NCI-H1105 treated with DMSO at 0.1 percent for 48 hours (cell line): Measurements from ENCODE around the gene DDX56.

Experiments used
- DNase-seq: peaks from one replicate; lab custom pipeline; 2025; lab: John Stamatoyannopoulos, UW

Gene DDX56

DNA sequence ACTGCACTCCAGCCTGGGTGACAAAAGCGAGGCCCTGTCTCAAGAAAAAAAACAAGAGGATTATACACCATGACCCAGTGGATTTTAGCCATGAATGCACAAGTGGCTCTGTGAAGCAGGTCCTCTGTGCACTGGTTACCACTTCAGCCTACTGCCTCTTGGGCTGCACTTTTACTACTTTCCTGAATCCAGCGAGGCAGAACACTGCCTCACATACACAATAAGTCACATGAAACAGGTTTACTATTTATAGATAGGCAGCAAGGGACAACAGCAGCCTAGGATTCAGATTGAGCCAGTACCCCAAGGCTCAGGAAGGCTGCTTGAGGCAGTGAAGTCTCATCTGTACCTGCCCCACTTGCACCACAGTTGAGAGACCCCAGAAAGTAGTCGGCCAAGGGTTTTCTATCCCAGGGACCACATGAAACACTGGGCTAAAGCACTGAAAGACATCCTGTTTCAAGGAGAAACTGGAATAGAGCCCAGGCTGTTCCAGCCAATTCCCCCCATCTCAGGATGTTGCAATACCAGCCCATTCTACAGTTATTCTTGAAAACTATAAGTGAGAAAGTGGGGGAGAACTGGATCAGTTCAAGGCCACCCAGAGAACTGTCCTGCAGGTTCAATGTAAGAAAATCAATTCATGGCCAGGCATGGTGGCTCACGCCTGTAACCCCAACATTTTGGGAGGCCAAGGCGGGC lies 22.4 kb upstream of the DDX56 start:
- DNase-seq = no peak

DNA sequence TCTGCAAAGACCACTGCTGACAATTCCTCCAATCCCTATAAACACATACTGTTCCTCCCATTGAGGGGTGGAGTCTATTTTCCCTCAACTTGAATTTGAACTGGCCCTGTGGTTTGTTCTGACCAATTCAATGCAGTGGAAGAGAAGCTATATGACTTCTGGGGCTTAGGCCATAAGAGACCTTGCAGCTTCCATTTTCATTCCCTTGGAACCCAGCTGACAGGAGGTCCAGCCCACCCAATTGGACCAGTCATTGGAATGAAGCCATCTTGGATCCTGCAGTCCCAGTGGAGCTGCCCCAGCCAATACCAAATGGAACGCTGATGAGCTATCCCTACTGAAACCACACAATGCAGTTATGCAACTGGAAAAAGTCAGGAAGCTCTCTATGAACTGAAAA lies 17.2 kb upstream of the DDX56 start:
- DNase-seq = no peak

DNA sequence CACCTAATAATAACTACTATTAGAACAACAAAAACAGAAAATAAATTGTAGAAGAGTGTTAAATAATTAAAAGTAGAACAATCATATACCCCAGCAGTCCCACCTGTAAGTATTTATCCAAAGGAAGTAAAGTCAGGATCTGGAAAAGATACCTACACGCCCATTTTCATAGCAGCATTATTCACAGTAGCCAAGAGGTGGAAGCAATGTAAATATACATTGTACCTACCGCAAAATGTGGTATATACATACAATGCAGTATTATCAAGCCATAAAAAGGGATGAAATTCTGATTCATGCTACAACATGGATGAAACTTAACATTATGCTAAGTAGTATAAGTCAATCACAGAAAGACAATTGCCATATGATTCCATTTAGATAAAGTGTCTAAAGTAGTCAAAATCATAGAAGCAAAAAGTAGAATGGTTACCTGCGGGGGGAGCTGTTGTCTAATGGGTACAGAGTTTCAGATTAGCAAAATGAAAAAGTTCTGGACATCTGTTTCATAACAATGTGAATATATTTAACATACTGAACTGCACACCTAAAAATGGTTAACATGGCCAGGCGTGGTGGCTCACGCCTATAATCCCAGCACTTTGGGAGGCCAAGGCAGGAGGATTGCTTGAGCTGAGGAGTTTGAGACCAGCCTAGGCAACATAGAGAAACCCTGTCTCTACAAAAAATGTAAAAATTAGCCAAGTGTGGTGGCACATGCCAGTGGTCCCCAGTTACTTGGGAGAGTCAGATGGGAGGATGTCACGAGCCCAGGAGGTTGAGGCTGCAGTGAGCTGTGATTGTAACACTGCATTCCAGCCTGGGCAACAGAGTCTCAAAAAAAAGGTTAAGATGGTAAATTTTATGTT lies 14.4 kb upstream of the DDX56 start:
- DNase-seq = peak; percentile 46

DNA sequence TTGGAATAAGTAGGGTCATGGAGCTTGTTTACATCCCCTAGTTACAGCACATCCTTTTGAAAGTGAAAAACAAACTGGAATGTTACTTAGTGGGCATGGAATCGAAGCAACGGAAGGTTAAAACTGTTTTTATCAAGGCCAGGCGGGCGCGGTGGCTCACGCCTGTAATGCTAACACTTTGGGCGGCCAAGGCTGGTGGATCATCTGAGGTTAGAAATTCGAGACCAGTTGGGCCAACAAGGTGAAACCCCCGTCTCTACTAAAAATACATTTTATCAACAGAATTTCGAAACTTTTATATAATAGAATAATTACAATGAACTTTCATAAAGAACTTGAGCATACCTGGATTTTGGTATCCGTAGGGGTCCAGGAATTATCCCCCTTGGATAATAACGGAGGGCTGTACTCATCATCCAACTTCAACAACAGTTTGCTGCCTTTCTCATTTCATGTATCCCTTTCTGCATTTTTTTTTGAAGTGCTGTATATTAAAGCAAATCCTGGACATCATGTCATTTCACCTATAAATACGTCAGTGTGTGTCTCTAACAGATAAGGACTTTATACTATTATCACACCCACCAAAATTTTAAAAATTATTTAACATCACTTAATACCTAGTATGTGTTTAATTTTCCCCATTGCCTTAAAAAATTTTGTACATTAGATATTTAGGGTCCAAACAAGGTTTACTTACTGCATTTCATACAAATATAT lies 9.6 kb upstream of the DDX56 start:
- no peak for DNase-seq

DNA sequence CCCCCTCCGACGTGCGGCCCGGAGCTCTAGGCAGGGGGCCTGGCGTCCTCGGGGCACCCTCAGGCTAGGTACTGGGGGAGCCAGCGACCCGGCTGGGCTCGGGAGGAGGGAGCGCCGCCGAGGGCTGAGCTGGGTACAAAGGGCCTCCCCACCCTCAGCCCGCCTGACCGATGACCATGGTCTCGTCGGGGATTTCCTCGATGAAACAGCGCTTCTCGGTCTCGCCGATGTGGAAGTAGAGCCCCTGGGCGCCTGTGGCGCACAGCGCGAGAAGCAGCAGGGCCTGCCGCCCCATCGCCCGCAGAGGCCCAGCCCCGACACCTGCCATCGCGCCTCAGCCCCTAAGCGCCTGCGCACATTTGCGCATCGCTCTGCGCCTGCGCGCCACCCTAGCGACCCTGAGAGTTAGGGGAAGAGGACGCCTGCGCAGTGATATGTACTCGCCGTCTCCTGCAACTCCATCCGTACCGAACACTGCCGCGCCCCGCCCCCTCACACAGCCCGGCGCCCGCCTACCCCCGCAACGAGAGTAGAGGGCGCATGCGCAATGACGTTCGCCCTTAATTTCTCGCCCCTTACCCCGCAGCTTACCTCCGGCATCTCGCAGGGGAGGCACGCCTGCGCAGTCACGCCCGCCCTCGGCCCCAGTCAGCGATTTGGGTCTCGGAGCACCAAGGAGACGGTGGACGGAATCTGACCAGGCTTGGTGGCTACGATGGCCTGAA lies 8.3 kb upstream of the DDX56 start, which contains the start of gene TMED4:
TSS of gene TMED4 (minus strand) at position 353 of the 725 bp plus-strand sequence. CDS start at position 328, 25 bp downstream.
- DNase-seq = peak; percentile 99

DNA sequence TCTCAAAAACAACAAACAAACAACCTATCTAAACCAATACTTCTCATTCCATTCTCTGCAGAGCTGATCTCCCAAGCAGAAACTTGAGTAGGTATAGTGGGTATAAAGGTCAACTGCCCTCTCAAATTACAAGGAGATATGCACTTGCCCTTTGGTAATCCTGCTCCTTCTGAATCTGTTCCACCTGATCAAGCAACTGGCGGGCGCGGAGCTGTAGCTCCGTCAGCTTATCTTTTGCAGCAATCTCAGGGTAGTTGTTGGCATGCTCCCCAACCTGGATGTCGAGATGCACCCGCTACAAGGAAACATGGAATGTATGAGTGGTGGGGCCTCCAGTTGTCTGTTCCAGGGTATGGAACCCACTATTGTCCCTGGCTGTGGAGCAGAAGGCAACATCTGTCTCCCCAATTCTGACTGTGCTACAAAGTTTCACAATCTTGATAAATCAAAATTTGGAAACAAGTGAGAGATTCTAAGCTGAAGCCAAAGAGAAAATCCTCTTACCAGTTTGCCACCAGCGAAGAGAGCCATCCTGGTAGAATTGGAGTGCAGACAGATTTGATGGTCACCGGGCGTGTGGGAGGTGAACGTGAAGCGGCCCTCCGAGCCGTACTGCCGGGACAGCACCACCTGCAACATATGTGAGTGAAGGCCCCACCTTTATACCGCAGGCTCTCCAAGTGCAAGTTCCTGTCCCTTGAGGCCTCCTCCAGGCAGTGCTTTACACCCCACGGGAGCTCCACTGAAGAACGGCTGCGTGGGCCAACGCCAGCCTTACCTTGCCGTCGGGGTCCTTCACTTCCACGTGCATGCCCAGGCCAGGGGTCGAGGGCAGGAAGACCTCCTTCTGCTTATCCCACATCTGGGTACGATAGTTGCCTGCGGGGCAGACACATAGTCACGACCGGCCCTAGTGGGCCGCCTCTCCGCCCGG lies 7.5 kb upstream of the DDX56 start:
- DNase-seq = peak; percentile 28

DNA sequence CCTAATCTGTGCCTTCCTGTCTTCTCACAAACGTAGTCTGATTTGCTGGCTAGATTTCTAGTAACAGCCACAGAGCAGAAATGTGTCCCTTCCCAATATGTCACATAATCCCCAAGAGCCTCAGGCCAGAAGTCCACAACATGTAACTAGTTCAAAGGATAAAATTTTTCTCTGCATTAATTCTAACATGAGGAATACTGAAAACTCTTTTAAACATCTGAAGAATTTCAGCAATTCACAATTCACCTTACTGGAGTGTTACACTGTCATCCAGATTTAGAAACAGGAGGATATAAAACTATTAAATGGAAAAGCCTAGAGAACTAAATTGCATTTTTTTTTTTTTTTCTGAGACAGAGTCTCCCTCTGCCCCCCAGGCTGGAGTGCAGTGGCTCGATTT lies 2.5 kb upstream of the DDX56 start:
- DNase-seq = no peak

DNA sequence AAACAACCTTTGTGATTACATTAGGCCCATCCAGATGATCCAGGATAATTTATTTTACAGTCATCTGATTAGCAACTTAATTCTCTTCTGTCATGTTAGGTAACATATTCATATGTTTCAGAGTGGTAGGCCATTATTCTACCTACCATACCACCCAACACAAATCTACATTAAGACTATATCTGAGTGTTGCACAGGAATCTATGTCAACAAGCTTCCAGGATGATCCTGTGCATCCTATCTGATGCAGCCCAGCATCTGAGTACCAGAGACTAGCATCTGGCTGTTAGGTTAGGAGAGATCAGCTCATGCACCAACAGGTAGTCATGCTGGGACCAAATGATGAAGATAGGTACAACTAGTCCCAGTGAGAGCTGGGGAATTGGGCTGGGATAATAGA lies 1.3 kb upstream of the DDX56 start:
- DNase-seq = no peak

DNA sequence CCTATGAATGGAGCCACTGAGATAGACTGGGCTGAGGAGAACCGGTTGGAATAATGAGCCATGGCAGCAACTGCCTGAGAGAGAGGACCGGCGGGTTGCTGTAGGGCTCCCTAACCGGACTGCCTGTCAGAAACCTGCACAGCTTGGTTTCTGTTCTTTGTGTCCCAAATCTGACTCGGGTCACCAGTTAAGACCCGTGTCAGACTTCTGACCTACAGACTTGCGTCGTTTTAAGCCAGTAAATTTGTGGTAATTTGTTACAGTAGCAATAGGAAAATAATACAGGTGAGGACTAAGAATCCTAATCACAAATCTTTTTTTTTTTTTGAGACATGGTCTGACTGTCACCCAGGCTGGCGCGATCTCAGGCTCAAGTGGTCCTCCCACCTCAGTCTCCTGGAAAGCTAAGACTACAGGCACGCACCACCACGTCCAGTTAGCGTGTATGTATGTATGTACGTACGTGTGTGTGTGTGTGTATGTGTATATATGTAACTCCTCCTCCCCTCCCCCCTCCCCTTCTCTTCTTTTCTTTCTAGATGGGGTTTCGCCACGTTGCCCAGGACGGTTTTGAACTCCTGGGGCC lies 672 bp upstream of the DDX56 start:
- no peak for DNase-seq

DNA sequence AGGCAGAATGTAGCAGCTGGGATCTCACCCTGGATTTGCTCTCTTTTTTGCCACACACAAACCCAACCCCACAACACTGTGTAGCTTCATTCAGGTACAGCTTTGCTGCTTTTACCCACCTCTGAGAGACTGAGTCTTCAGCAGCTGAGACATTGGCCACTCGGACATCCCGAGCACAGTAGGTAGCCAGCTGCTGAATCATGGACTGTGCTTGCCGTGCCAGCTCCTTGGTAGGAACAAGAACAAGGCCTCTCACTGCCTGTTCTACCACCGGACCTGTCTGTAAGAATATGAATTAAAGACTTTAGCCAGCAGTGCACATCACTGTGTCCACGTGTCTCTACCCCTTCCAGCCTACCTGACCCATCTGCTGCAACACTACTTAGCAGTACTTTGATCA lies 937 bp downstream of the DDX56 start:
- DNase-seq = no peak

DNA sequence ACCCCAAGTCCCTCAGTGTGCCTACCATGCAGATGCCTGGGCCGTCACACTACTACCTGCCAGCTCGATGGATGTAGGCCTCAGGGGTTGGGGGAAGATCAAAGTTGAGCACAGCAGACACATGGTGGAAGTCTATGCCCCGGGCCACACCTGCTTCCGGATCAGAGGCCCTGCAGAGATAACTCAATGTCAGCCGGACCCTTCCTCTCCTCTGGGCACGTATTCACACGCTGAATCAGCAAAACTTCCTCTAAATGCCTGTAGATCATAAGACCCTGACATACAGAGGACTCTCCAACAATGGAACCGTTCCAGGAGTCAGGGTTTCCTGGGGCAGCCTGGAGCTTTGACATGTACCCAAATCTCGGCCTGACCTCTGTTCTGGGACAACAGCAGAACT lies 3.7 kb downstream of the DDX56 start:
- DNase-seq = no peak

DNA sequence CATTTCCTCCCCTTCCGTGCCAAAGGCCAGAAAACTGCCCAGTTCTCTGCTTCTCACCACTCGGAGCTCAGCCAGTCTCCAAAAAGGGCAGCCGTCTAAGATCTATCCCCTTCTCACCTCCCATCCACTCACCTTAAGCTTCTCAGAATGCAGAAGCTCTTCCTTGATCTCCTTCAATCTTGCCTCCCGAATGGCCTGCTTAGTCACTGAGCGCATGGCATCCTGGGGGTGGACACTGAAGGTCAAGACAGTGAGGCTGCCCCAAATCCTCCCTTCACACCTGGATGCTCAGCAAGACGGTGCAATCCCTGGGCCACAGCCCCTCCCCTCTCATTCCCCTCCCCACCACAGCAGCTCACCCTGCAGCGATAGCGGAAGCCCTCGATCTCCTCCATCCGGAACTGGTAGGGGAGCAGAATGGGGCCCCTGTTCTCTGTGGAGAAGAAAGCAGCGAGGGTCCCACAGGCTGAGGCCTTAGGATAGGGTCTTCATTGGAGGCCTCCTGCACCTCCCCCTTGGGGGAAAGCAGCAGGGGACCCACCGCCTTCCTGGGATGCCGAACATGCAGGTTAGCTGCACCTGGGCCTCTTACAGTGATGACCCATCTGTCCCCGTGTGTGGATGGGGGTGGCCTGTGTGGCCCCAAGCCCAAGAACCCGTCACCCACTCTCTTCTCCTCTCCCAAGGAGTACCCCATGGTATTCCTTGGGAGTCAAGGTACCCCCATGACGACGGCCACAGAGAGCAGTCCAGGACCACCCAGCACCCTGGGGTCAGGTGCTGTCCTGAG lies 4.7 kb downstream of the DDX56 start:
- no peak for DNase-seq

DNA sequence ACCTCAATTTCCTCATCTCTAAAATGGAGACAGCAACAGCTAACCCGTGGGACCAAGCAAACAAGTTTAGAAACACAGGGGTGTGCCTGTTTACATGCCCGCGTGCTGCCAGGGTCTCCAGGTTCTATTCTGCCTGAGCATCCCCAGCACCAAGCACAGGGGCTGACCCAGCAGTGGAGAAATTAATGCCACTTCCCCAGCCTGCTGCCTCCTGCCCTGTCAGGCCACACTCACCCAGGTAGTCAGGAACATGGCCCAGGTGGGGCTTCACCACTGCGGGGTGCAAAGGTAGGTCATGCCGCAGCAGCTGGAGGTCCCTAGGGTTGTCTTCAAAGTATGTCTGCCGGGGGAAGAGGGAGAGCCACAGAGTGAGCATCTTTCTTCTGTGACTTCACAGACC lies 5.8 kb downstream of the DDX56 start:
- DNase-seq = no peak

DNA sequence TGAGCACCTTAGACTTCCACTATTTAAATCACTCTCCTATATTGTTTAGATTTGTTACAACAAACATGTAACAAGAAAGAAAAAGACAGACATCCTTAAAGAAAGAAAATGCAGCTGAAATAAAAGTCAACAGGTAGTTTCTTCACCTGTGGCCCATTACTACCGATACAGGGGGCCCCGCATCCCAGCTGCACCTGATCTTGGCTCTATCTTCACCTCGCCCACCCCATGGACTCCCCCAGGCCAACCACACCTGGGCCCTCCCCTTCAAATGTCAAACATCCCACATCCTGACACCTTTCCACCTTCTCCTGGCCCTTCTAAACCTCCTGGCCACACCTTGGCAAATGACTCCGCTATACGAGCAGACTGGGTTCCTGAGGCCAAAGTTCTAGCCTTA lies 7.0 kb downstream of the DDX56 start:
- no peak for DNase-seq

DNA sequence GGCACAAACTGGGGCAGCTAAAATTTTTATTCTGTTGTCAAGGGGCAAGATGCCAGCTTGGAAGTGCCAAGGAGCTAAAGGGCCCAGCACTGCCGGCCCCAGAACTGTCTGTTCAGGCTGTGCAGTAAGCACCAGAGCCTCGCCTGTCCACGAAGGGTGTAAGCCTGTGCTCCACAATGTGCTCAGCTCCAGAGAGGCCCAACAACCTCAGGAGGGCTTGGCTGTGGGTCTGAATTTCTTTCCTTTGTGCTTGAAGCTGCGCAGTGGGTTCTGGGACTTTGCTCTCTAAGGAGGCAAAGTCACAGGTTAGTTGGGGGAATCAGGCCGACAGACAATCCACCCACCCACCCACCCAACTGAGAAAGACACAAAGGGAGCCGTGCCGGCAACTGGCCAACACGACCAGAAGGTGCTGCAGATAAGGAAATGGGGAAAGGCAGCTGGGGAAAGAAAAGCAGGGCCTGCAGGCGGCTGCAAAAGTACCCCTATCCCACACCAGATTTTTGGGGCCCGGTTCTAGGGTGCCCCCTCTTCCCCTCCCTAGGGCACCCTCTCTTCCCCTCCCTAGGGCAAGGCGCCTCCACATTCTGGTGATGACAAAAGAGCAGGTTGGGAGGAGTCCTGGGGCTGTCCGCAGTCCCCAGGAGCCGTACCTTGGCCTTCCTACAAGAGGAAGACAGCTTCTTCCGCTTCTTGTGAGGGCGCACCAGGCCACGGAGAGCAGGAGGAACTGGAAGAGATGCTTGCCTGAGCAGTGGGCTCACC lies 7.7 kb downstream of the DDX56 start:
- no peak for DNase-seq

DNA sequence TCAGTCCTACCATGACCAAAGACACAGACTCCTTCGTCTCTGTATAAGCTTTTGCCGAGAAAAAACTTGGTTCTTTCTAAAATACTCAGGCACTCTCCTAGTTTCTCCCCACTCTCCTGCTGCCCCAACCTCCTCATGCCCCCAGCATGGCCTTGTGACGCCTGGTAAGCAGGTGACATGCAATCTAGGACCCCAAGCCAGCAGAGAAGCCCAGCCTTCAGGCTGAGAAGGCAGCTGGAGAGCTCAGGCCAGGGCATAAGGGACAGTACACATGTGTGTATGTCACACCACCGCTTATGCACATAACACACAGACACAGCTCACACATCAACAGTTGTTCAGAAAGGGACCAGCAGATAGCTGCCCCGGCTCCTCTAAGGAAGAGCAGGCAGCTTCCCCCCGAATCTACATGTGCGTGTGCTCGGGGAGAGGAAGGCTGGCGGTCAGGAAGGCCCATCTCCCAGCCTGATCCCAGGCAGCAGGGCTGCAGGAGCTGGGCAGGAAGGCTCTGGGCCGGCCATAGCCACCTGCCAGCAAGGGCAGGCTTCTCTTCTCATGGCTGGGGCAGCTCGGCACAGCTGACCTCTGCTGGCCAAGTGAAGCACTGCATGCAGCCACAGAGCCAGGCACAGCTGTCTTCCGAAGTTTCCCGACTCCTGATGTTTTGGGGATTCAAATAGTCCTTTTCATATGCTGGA lies 8.5 kb downstream of the DDX56 start:
- peak; percentile 35 for DNase-seq

DNA sequence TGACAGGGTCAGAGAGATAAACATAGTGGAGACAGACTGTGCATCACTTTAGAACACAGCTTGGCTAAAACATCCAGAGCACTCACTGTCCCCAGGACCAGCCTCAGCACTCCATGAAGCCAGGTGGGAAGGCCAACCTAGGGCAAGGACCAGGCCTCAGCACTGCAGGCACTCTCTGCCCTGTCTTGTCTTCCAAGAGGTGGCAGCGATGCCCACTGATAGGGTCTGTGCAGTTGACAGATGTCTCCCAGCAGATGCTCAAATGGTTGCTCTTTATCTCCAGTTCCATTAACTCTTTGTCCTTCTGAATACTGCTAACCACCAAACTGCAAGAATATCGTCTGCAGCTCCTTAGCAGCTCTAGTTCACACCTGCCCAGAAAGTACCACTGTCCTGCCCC lies 9.1 kb downstream of the DDX56 start:
- DNase-seq = no peak

DNA sequence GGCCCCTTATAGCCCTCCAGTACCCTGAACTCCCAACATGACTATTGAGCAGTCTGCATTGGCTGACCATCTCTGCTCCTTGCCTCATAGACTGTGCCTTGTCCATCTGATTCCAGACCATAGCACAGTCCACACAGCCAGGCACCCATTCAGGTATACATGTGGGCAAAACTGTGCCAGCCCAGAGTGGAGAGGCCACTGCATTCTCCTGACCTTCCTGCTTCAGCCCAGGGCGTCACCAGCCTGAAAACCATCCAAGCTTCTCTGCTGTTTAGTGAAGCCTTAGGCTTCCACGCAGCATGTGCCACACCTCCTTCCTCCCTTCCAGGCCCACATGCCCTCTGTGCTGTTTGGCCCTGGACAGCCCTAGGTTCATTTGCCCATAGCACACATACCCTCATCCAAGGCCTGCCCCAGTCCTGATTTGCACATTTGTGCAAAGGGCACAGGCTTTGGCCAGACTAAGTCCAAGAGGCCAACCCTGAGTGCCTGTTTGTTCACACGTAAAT lies 10.5 kb downstream of the DDX56 start:
- DNase-seq = no peak
